PC-9 (cell line): ENCODE results near the gene OBSCN.

Source experiments
- CTCF ChIP-seq: fragments of 200-600 bp; sonication (generic); conservative IDR thresholded peaks from 2 replicates; pipeline ENCODE4 v1.6.1; 2017; ENCODE audit warnings: mixed run types, antibody characterized with exemption, mild to moderate bottlenecking, moderate library complexity
- EZH2 ChIP-seq: fragments of 200-600 bp; sonication (generic); IDR thresholded peaks from 2 replicates; pipeline ENCODE4 v1.8.0; 2017; ENCODE audit warnings: antibody characterized with exemption, low read depth

GRCh38 chr1:228375578-228376261 lies 167.9 kb downstream of the OBSCN start:
- TF ChIP-seq CTCF, result no peak
- TF ChIP-seq EZH2, result no peak
